MM.1S (cell line): ENCODE data around the gene GASK1B.

Experiments used
- DNase-seq: peaks from one replicate; pipeline ENCODE4 v3.0.0-alpha.2; 2015
- H2AFZ ChIP-seq: fragments of 300-600 bp; sonication (generic); 2 replicates; pipeline ENCODE4 v1.6.0; 2016; ENCODE audit warnings: antibody characterized with exemption, low read length
- H3F3A ChIP-seq: fragments of 300-600 bp; sonication (generic); 2 replicates; pipeline ENCODE4 v1.6.1; 2016; ENCODE audit warnings: mild to moderate bottlenecking, antibody characterized with exemption, low read length, moderate library complexity, mixed read lengths; ENCODE audit not compliant: insufficient read depth
- H3K27ac ChIP-seq: fragments of 300-600 bp; sonication (generic); 2 replicates; pipeline ENCODE4 v1.5.1; 2016; ENCODE audit warnings: mild to moderate bottlenecking, low read length
- H3K27me3 ChIP-seq: fragments of 300-600 bp; sonication (generic); replicated peaks from 2 replicates; pipeline ENCODE4 v1.6.0; 2016; ENCODE audit warnings: low read length; ENCODE audit not compliant: insufficient read depth
- H3K36me3 ChIP-seq: fragments of 300-600 bp; sonication (generic); replicated peaks from 2 replicates; pipeline ENCODE4 v1.6.1; 2016; ENCODE audit warnings: mild to moderate bottlenecking, low read length, mixed read lengths; ENCODE audit not compliant: insufficient read depth
- H3K4me1 ChIP-seq: fragments of 300-600 bp; sonication (generic); 2 replicates; pipeline ENCODE4 v1.6.1; 2016; ENCODE audit warnings: low read length, mixed read lengths
- H3K4me2 ChIP-seq: fragments of 300-600 bp; sonication (generic); 2 replicates; pipeline ENCODE4 v1.6.0; 2016; ENCODE audit warnings: low read depth, low read length
- H3K4me3 ChIP-seq: fragments of 300-600 bp; sonication (generic); 2 replicates; pipeline ENCODE4 v1.5.1; 2016; ENCODE audit warnings: low read length, mixed read lengths
- H3K79me2 ChIP-seq: fragments of 300-600 bp; sonication (generic); 2 replicates; pipeline ENCODE4 v1.6.1; 2016; ENCODE audit warnings: mixed run types, low read length, mixed read lengths
- H3K9ac ChIP-seq: fragments of 300-600 bp; sonication (generic); 2 replicates; pipeline ENCODE4 v1.6.1; 2016; ENCODE audit warnings: low read length, mixed read lengths
- H3K9me2 ChIP-seq: fragments of 300-600 bp; sonication (generic); replicated peaks from 2 replicates; pipeline ENCODE4 v1.6.1; 2016; ENCODE audit warnings: mild to moderate bottlenecking, low read length, mixed read lengths; ENCODE audit not compliant: insufficient read depth
- H3K9me3 ChIP-seq: fragments of 300-600 bp; sonication (generic); replicated peaks from 2 replicates; pipeline ENCODE4 v1.6.1; 2016; ENCODE audit warnings: mild to moderate bottlenecking, low read length, mixed read lengths; ENCODE audit not compliant: insufficient read depth
- H4K20me1 ChIP-seq: fragments of 300-600 bp; sonication (generic); 2 replicates; pipeline ENCODE4 v1.6.1; 2016; ENCODE audit warnings: mild to moderate bottlenecking, low read length, moderate library complexity, mixed read lengths; ENCODE audit not compliant: insufficient read depth
- CTCF ChIP-seq: fragments of 300-600 bp; sonication (generic); IDR thresholded peaks from 2 replicates; pipeline ENCODE4 v1.5.1; 2016; ENCODE audit warnings: antibody characterized with exemption, low read length, mixed read lengths
- EZH2 ChIP-seq: fragments of 300-600 bp; sonication (generic); optimal IDR thresholded peaks from 2 replicates; pipeline ENCODE3; 2017; ENCODE audit warnings: low read depth, mild to moderate bottlenecking, antibody characterized with exemption, low read length, mixed read lengths
- EZH2phosphoT487 ChIP-seq: fragments of 300-600 bp; sonication (generic); IDR thresholded peaks from 2 replicates; pipeline ENCODE4 v1.6.1; 2018; ENCODE audit warnings: antibody characterized with exemption, low read length

The GASK1B gene

GRCh38 chr4:158155656-158156356 lies 17.0 kb downstream of the GASK1B start:
- Histone ChIP-seq H3K9ac (no peak overlapping the region), H3K4me2 (no peak overlapping the region), H4K20me1 (no peaks in the 10 kb centered on the region), H3K4me1 (no peaks in the 10 kb centered on the region), H3F3A (no peaks in the 10 kb centered on the region), H3K9me3 (no peaks in the 10 kb centered on the region), H2AFZ (no peak overlapping the region), H3K79me2 (no peaks in the 10 kb centered on the region), H3K9me2 (no peaks in the 10 kb centered on the region), H3K4me3 (no peak overlapping the region), H3K27me3 (no peaks in the 10 kb centered on the region), H3K36me3 (no peaks in the 10 kb centered on the region), H3K27ac (no peak overlapping the region)
- DNase-seq: no peak
- TF ChIP-seq EZH2: no peak
- TF ChIP-seq EZH2phosphoT487: no peak
- TF ChIP-seq CTCF: no peak

GRCh38 chr4:158147151-158147550 lies 25.7 kb downstream of the GASK1B start:
- H3K79me2 ChIP-seq: no peaks in the 10 kb centered on the region
- H4K20me1 ChIP-seq: no peaks in the 10 kb centered on the region
- no peak overlapping the region for H3K9ac ChIP-seq
- no peaks in the 10 kb centered on the region for H3K4me1 ChIP-seq
- H2AFZ ChIP-seq: no peak overlapping the region
- H3K27me3 ChIP-seq: no peaks in the 10 kb centered on the region
- H3K9me2 ChIP-seq: no peaks in the 10 kb centered on the region
- DNase-seq: no peak
- no peaks in the 10 kb centered on the region for H3F3A ChIP-seq
- H3K36me3 ChIP-seq: no peaks in the 10 kb centered on the region
- H3K9me3 ChIP-seq: no peaks in the 10 kb centered on the region; the same call in 1 of the 2 replicates
- no peak overlapping the region for H3K4me3 ChIP-seq
- no peak overlapping the region for H3K27ac ChIP-seq
- TF ChIP-seq EZH2 (no peak), EZH2phosphoT487 (no peak), CTCF (no peak)
- no peak overlapping the region for H3K4me2 ChIP-seq

- Histone ChIP-seq H4K20me1 (no peaks in the 10 kb centered on the region), H3K4me1 (no peaks in the 10 kb centered on the region)
- no peak for DNase-seq
These were observed 26.1 kb downstream of the GASK1B start for GRCh38 chr4:158146736-158147135.

More at GRCh38 chr4:158146736-158147135, 26.1 kb downstream of the GASK1B start:
- H3K4me3 ChIP-seq: no peak overlapping the region
- no peak overlapping the region for H3K4me2 ChIP-seq
- no peaks in the 10 kb centered on the region for H3F3A ChIP-seq
- TF ChIP-seq EZH2 (no peak), EZH2phosphoT487 (no peak), CTCF (no peak)
- H2AFZ ChIP-seq: no peak overlapping the region
- H3K27ac ChIP-seq: no peak overlapping the region
- H3K79me2 ChIP-seq: no peaks in the 10 kb centered on the region
- no peaks in the 10 kb centered on the region for H3K27me3 ChIP-seq
- no peaks in the 10 kb centered on the region; the same call in 1 of the 2 replicates for H3K9me3 ChIP-seq
- H3K36me3 ChIP-seq: no peaks in the 10 kb centered on the region
- no peak overlapping the region for H3K9ac ChIP-seq
- H3K9me2 ChIP-seq: no peaks in the 10 kb centered on the region
